LNCaP clone FGC (cell line): ENCODE data around the gene GMPR2.

Experiments
- DNase-seq: peaks from one replicate; pipeline ENCODE4 v3.0.0-alpha.2; 2011; ENCODE audit warnings: low read depth
- H3K4me3 ChIP-seq: 2 replicates; pipeline ENCODE4 v1.5.1; 2011; ENCODE audit warnings: mild to moderate bottlenecking, low read depth, low read length, control low read depth
- CTCF ChIP-seq: IDR thresholded peaks from 2 replicates; pipeline ENCODE4 v1.5.1; 2012; ENCODE audit warnings: mild to moderate bottlenecking; ENCODE audit not compliant: control insufficient read depth, insufficient read depth; ENCODE audit errors: extremely low read depth

GMPR2 gene

DNA sequence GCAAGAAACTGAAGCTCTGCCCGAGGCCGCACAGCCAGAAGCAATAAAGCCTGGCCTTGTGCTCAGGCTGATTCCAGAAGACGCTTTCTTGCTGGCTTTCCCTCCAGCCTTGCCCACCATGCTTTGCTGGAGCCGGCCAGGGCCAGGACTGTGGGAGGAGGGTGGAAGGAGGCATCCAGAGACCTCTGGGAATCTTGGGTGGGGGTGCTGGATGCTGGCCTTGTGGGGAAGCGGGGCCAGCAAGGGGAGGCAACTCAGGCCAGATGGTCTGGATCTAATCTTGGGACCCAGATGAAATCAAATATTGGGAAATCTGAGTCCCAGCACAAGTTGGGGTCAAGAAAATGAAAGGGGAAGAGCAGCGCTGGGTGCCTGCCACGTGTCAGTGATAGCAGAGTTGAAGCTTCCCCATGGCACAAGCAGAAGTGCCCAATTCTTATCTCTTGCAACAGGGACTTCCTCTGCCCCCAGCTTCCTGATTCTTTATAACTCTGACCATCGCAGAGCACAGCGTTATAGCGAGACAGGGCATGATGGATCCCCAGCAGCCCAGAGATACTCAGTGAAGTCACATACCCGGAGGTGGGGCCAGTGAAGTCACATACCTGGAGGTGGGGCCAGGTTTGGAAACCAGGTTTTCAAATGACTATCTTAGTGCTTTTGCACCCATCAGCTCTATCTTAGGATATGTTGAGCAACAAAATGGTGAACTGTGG, 45.0 kb downstream of the GMPR2 start:
- DNase-seq: no peak
- H3K4me3 ChIP-seq: no peak overlapping the region
- TF ChIP-seq CTCF: no peak

GRCh38 chr14:24278424-24278823, 45.7 kb downstream of the GMPR2 start:
- TF ChIP-seq CTCF: no peak
- no peak overlapping the region for H3K4me3 ChIP-seq
- no peak for DNase-seq

GRCh38 chr14:24279301-24280186, 46.8 kb downstream of the GMPR2 start:
- TF ChIP-seq CTCF: 0 out of 2 replicates have a peak, but pooled peaks have one; percentile 12
- no peak for DNase-seq
- no peak overlapping the region for H3K4me3 ChIP-seq

GRCh38 chr14:24280797-24281460, 48.2 kb downstream of the GMPR2 start:
- TF ChIP-seq CTCF: no peak

DNA sequence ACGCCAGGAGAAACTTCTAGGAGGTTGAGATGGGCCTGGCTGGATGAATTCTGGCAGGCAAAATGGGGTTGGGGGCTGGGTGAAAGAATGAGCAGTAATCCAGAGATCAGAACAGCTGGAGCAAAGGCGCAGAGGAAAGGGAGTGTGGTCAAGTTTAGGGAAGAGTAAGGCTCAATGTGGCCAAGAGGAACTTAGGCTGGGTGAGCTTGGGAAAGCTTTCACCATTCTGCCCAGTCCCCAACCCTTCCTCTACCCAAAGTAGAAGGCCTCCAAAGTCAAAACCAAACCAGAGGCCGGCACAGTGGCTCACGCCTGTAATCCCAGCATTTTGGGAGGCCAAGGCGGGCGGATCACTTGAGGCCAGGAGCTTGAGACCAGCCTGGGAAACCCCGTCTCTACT, 48.9 kb downstream of the GMPR2 start:
- no peak overlapping the region for H3K4me3 ChIP-seq

More at GRCh38 chr14:24280797-24281460, 48.2 kb downstream of the GMPR2 start:
- DNase-seq: no peak
- no peak overlapping the region for H3K4me3 ChIP-seq

DNA sequence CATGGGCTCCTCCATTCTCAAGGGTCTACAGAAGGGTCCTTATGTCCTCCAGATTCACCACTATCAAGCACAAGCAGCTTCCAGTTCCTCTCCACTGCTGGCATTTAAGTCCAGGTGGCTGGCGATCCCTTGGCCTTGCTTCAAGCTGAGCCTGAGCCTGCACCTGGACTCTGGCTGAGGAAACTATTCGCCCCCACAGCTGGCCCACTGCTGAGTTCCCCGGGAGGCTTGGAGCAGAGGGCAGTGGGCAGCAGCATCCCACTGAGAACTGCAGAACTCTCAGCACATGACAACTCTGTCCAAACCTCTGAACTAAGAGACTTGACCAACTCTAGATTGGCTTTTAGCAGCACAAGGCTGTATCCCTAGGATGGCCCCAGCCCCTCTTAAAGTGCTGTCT, 50.0 kb downstream of the GMPR2 start:
- no peak for TF ChIP-seq CTCF
- no peak overlapping the region for H3K4me3 ChIP-seq
- DNase-seq: no peak

More for the DNA sequence above, 48.9 kb downstream of the GMPR2 start:
- no peak for DNase-seq
- no peak for TF ChIP-seq CTCF
